ENCODE results near the gene ADSS2. TPM values are rescaled to one million over a fixed set of nuclear protein-coding genes. Genes with fewer than 3 reads are reported as not detected.
"Not testable (repeated sequence)": the region's sequence is repeated elsewhere in the genome, so short reads cannot be mapped to it uniquely, and the experiment has no call there.

The ADSS2 gene
- total RNA-seq: 10 to 100 TPM in 2 of 9 donors, 1 to 10 TPM in 7; 5.0 to 14.0 (median 6.7) TPM
- 10 to 100 TPM in 1 of 2 donors, 1 to 10 TPM in 1; 3.5 to 13.1 TPM for polyA plus RNA-seq
- long read RNA-seq, donor 1, transcript ADSS-201 (13 exons, 2,780 nt): major isoform, 7 of 11 reads
- long read RNA-seq, donor 1, partial matches to known transcripts: 0 of 11 reads
- long read RNA-seq, donor 1, other reads (novel, unspliced or antisense): 4 of 11 reads
- long read RNA-seq, donor 2, transcript ADSS-201 (13 exons, 2,780 nt): major isoform, 33 of 35 reads
- long read RNA-seq, donor 2, partial matches to known transcripts: 0 of 35 reads
- long read RNA-seq, donor 2, other reads (novel, unspliced or antisense): 2 of 35 reads
- long read RNA-seq, donor 3, transcript ADSS-201 (13 exons, 2,780 nt): major isoform, 7 of 11 reads
- long read RNA-seq, donor 3, partial matches to known transcripts: 1 of 11 reads
- long read RNA-seq, donor 3, other reads (novel, unspliced or antisense): 3 of 11 reads

GRCh38 chr1:244451539-244451950 is at the start of gene ADSS2:
ADSS2 (minus strand) TSS chr1:244451909; CDS start chr1:244451817, 92 bp downstream.
- Histone ChIP-seq H3K4me3 (peak within 1 kb of the TSS; percentile 72 to 96 (median 92)), H3K9me3 (no peaks in the 10 kb centered on the region), H3K4me1 (peaks cover 0 to 46% (median 12%) of the 10 kb centered on the region in 12 donors), H3K36me3 (peaks cover 0 to 9% (median 0%) of the 10 kb centered on the region in 9 donors), H3K27me3 (no peaks in the 10 kb centered on the region), H3K27ac (peak within 1 kb of the TSS; percentile 63 to 97 (median 94))
- no peak for DNase-seq
- TF ChIP-seq POLR2A (IDR thresholded peaks at IDR 0.05) (peak; percentile 28 to 70), CTCF (IDR thresholded peaks at IDR 0.05) (no peak)
- peak in 1 of 4 donors; percentile 1 for ATAC-seq
- WGBS, 4 donors: 0% methylated on average over 9 to 45 of the region's 45 CpGs
- intact Hi-C loops (cut with DNase I): loop anchor here in 7 of 10 donors (2.0 to 10.0 kb wide), 9 partner anchors 201 to 1197 kb away; partner anchors contain the start of genes DESI2 (in 6 of the 7), CEP170 (in 2 of the 7), HNRNPU (in 2 of the 7) and SDCCAG8 (in 2 of the 7)

- H3K9me3 ChIP-seq: peaks cover 0 to 27% (median 0%) of the 10 kb centered on the region in 12 donors
- H3K27ac ChIP-seq; DNase-seq; ATAC-seq; intact Hi-C loops (cut with DNase I); H3K36me3 ChIP-seq; H3K4me1 ChIP-seq; H3K4me3 ChIP-seq; H3K27me3 ChIP-seq: not testable (repeated sequence)
- 79 to 87% (median 83%) methylated on average over 4 of the region's 4 CpGs for WGBS, 4 donors
Measured at GRCh38 chr1:244500515-244500914, 48.8 kb upstream of the ADSS2 start.

GRCh38 chr1:244499484-244499883 is 47.8 kb upstream of the ADSS2 start:
- intact Hi-C loops (cut with DNase I); DNase-seq; H3K4me1 ChIP-seq; H3K4me3 ChIP-seq; H3K36me3 ChIP-seq; ATAC-seq; H3K27ac ChIP-seq; H3K27me3 ChIP-seq: not testable (repeated sequence)
- peaks cover 0 to 27% (median 0%) of the 10 kb centered on the region in 12 donors for H3K9me3 ChIP-seq
- WGBS, 4 donors: 86 to 97% (median 90%) methylated on average over 2 of the region's 2 CpGs

GRCh38 chr1:244497805-244498204 is 46.1 kb upstream of the ADSS2 start:
- intact Hi-C loops (cut with DNase I): no loop called here
- 64 to 84% (median 80%) methylated on average over 1 of the region's 1 CpG for whole genome bisulfite sequencing, 4 donors
- no peaks in the 10 kb centered on the region for H3K36me3 ChIP-seq
- ATAC-seq (no peak), DNase-seq (no peak)
- no peaks in the 10 kb centered on the region for H3K4me1 ChIP-seq
- H3K27ac ChIP-seq: no peak overlapping the region
- H3K27me3 ChIP-seq: no peaks in the 10 kb centered on the region
- no peak for TF ChIP-seq POLR2A (IDR thresholded peaks at IDR 0.05)
- no peak for TF ChIP-seq CTCF (IDR thresholded peaks at IDR 0.05)
- no peak overlapping the region for H3K4me3 ChIP-seq
- peaks cover 0 to 27% (median 0%) of the 10 kb centered on the region in 12 donors for H3K9me3 ChIP-seq

- Histone ChIP-seq H3K27ac (no peak overlapping the region), H3K27me3 (no peaks in the 10 kb centered on the region), H3K4me3 (no peak overlapping the region), H3K36me3 (no peaks in the 10 kb centered on the region), H3K9me3 (peaks cover 0 to 24% (median 0%) of the 10 kb centered on the region in 12 donors), H3K4me1 (no peaks in the 10 kb centered on the region)
- ATAC-seq: no peak
- TF ChIP-seq CTCF (IDR thresholded peaks at IDR 0.05): no peak
- TF ChIP-seq POLR2A (IDR thresholded peaks at IDR 0.05): no peak
- no peak for DNase-seq
- WGBS, 4 donors: 62 to 88% (median 73%) methylated on average over 1 of the region's 1 CpG
- intact Hi-C loops (cut with DNase I): no loop called here
Measured at GRCh38 chr1:244496186-244496585, 44.5 kb upstream of the ADSS2 start.

All from heart left ventricle (tissue), 16 donors.